Activated CD8-positive, alpha-beta T cell treated with anti-CD3 and anti-CD28 coated beads for 36 hours (primary cell): Measurements from ENCODE around the gene AMMECR1L. TPM values are rescaled to one million over a fixed set of nuclear protein-coding genes. Genes with fewer than 3 reads are reported as not detected.
A peak's percentile ranks its signal among the peaks of the same experiment; 100 is the strongest.

Experiments used
- ATAC-seq: fragments of 200-7000 bp; cut with Tn5 transposase; one replicate; pipeline ENCODE4 v1.10.0; 2021; ENCODE audit warnings: mild to moderate bottlenecking, moderate library complexity
- CTCF ChIA-PET: fragments of 350-600 bp; sonication (Branson Sonifier 250); formaldehyde crosslinking; loops from one replicate; lab custom pipeline; 2021; ENCODE audit warnings: antibody characterized with exemption; lab: Charles Lee
- POLR2A ChIA-PET: fragments of 350-600 bp; sonication (Branson Sonifier 250); formaldehyde crosslinking; loops from one replicate; lab custom pipeline; 2021; ENCODE audit warnings: antibody characterized with exemption; lab: Charles Lee
- DNase-seq: peaks from one replicate; pipeline ENCODE4 v3.0.0-alpha.2; 2020
- H3K27ac Mint-ChIP-seq: one replicate; pipeline ENCODE4 v1.8.0; 2021; ENCODE audit warnings: mild to moderate bottlenecking, mixed read lengths
- H3K27me3 Mint-ChIP-seq: one replicate; pipeline ENCODE4 v1.8.0; 2021; ENCODE audit warnings: mixed read lengths
- H3K36me3 Mint-ChIP-seq: one replicate; pipeline ENCODE4 v1.8.0; 2021; ENCODE audit warnings: low read depth, mixed read lengths
- H3K4me1 Mint-ChIP-seq: one replicate; pipeline ENCODE4 v1.8.0; 2021; ENCODE audit warnings: low read depth, mixed read lengths
- H3K4me3 Mint-ChIP-seq: one replicate; pipeline ENCODE4 v1.8.0; 2021; ENCODE audit warnings: mild to moderate bottlenecking, moderate library complexity, mixed read lengths
- H3K9me3 Mint-ChIP-seq: one replicate; pipeline ENCODE4 v1.8.0; 2021; ENCODE audit warnings: mixed read lengths
- CTCF ChIP-seq: fragments of 200-600 bp; IDR thresholded peaks from one replicate; pipeline ENCODE4 v1.8.0; 2022; ENCODE audit warnings: antibody characterized with exemption, mild to moderate bottlenecking
- intact Hi-C: fragments of 100-400 bp; cut with micrococcal nuclease; formaldehyde crosslinking; loops from one replicate; pipeline ENCODE4 v1.10.0; 2022
- total RNA-seq, 2 experiments: library from RNA; stranded (reverse); gene quantifications; one replicate each; pipeline ENCODE4 v1.2.3, GENCODE V29; 2021

AMMECR1L gene
- total RNA-seq, 2 experiments from 2014 or later = 12.5 to 13.1 TPM

DNA sequence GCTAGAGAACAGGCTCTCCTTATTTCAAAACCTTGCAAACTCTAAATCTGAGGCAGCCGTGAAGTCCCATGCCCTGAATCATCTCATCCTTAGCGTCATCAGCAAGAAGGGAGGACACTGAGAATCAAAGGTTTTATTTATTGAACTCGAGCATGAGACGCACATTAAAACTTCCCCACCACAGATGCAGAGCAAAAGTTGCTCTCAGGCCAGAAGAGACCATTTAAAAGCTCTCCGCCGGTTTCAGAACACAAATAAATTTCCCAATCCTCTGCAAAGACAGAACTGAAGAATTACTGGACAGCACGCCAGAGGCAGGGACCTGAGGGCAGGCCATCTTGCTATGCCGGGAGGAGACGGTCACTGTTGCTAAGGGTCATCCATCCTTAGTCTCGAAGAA, 1.3 kb downstream of the AMMECR1L start:
- peaks cover 57% of the 10 kb centered on the region for H3K4me1 Mint-ChIP-seq
- peak overlapping the region; percentile 81 for H3K4me3 Mint-ChIP-seq
- no peak for TF ChIP-seq CTCF
- CTCF ChIA-PET = interaction anchor here (1.0 kb wide), 1 partner anchor 73 kb away, joined by 3 read pairs; no protein-coding TSS in a partner anchor
- intact Hi-C loops = no loop called here
- peaks cover 32% of the 10 kb centered on the region for H3K36me3 Mint-ChIP-seq
- DNase-seq (no peak), ATAC-seq (no peak)
- no peaks in the 10 kb centered on the region for H3K9me3 Mint-ChIP-seq
- H3K27ac Mint-ChIP-seq = peak overlapping the region; percentile 75
- POLR2A ChIA-PET = interaction anchor here (1.1 kb wide), 1 partner anchor 26 kb away, joined by 3 read pairs; no protein-coding TSS in a partner anchor
- H3K27me3 Mint-ChIP-seq = no peaks in the 10 kb centered on the region

- CTCF ChIA-PET = no interaction called here
- DNase-seq = no peak
- intact Hi-C loops = no loop called here
- TF ChIP-seq CTCF = no peak
- no peak for ATAC-seq
- peaks cover 35% of the 10 kb centered on the region for H3K36me3 Mint-ChIP-seq
- POLR2A ChIA-PET = no interaction called here
- no peaks in the 10 kb centered on the region for H3K27me3 Mint-ChIP-seq
- H3K27ac Mint-ChIP-seq = no peak overlapping the region
- H3K4me3 Mint-ChIP-seq = no peak overlapping the region
- H3K9me3 Mint-ChIP-seq = no peaks in the 10 kb centered on the region
- H3K4me1 Mint-ChIP-seq = peaks cover 69% of the 10 kb centered on the region
These were observed 5.9 kb downstream of the AMMECR1L start for GRCh38 chr2:127879899-127880298.

- Mint-ChIP-seq H3K27me3 (no peaks in the 10 kb centered on the region), H3K4me1 (peaks cover 61% of the 10 kb centered on the region), H3K4me3 (no peak overlapping the region), H3K36me3 (peaks cover 40% of the 10 kb centered on the region), H3K27ac (no peak overlapping the region), H3K9me3 (no peaks in the 10 kb centered on the region)
- CTCF ChIA-PET = no interaction called here
- no peak for ATAC-seq
- intact Hi-C loops = no loop called here
- no peak for TF ChIP-seq CTCF
- POLR2A ChIA-PET = interaction anchor here (0.9 kb wide), 1 partner anchor 10 kb away, joined by 3 read pairs; no protein-coding TSS in a partner anchor
- DNase-seq = no peak
These were observed 8.1 kb downstream of the AMMECR1L start for GRCh38 chr2:127877626-127878025.

DNA sequence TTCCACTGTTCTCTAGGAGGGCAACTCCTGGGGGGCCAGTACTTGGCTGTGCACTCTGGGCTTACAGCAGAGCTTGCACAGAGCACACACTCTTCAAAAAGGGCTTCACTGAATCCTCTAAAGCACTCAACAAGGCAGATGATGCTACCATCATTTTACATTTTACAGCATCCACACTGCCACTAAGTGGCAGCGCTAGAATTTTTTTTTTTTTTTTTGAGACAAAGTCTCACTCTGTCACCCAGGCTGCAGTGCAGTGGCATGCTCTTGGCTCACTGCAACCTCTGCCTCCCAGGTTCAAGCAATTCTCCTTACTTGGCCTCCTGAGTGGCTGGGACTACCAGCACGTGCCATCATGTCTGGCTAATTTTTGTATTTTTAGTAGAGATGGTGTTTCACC, 8.6 kb downstream of the AMMECR1L start:
- no peak for TF ChIP-seq CTCF
- CTCF ChIA-PET = no interaction called here
- ATAC-seq (no peak), DNase-seq (no peak)
- H3K36me3 Mint-ChIP-seq = peaks cover 41% of the 10 kb centered on the region
- H3K4me1 Mint-ChIP-seq = peaks cover 59% of the 10 kb centered on the region
- no peak overlapping the region for H3K4me3 Mint-ChIP-seq
- no peaks in the 10 kb centered on the region for H3K9me3 Mint-ChIP-seq
- no peak overlapping the region for H3K27ac Mint-ChIP-seq
- no peaks in the 10 kb centered on the region for H3K27me3 Mint-ChIP-seq
- POLR2A ChIA-PET = no interaction called here
- intact Hi-C loops = no loop called here

GRCh38 chr2:127874378-127875269, 11.1 kb downstream of the AMMECR1L start:
- CTCF ChIA-PET = interaction anchor here (1.1 to 1.6 kb wide), 2 partner anchors 13 to 16 kb away, joined by 4 to 5 read pairs; partner anchors contain the start of gene POLR2D
- H3K27ac Mint-ChIP-seq = peak overlapping the region; percentile 71
- no peaks in the 10 kb centered on the region for H3K27me3 Mint-ChIP-seq
- DNase-seq = peak; percentile 52
- ATAC-seq = peak; percentile 95
- H3K4me1 Mint-ChIP-seq = peaks cover 38% of the 10 kb centered on the region
- intact Hi-C loops = no loop called here
- H3K4me3 Mint-ChIP-seq = no peak overlapping the region
- POLR2A ChIA-PET = no interaction called here
- H3K36me3 Mint-ChIP-seq = peaks cover 42% of the 10 kb centered on the region
- no peaks in the 10 kb centered on the region for H3K9me3 Mint-ChIP-seq
- TF ChIP-seq CTCF = no peak
